Ishikawa (cell line): ENCODE data around the gene TMEM223.

Source experiments
- CEBPB ChIP-seq: IDR thresholded peaks from 2 replicates; pipeline ENCODE4 v1.6.1; 2012
- CREB1 ChIP-seq: IDR thresholded peaks from 2 replicates; pipeline ENCODE4 v1.6.1; 2012; ENCODE audit warnings: low read depth
- EGR1 ChIP-seq: IDR thresholded peaks from 2 replicates; pipeline ENCODE4 v1.6.1; 2012
- EP300 ChIP-seq: IDR thresholded peaks from 2 replicates; pipeline ENCODE4 v1.6.1; 2012; ENCODE audit warnings: borderline replicate concordance
- FOXM1 ChIP-seq: IDR thresholded peaks from 2 replicates; pipeline ENCODE4 v1.6.1; 2012; ENCODE audit warnings: low read depth, borderline replicate concordance
- RAD21 ChIP-seq: IDR thresholded peaks from 2 replicates; pipeline ENCODE4 v1.6.1; 2012; ENCODE audit warnings: low read depth
- REST ChIP-seq: IDR thresholded peaks from 2 replicates; pipeline ENCODE4 v1.6.1; 2012; ENCODE audit warnings: low read depth, mild to moderate bottlenecking
- TAF1 ChIP-seq: IDR thresholded peaks from 2 replicates; pipeline ENCODE4 v1.6.1; 2012; ENCODE audit warnings: low read depth, mild to moderate bottlenecking
- TEAD4 ChIP-seq: IDR thresholded peaks from 2 replicates; pipeline ENCODE4 v1.6.1; 2012
- USF1 ChIP-seq: IDR thresholded peaks from 2 replicates; pipeline ENCODE4 v1.6.1; 2012
- YY1 ChIP-seq: IDR thresholded peaks from 2 replicates; pipeline ENCODE4 v1.6.1; 2012; ENCODE audit warnings: low read depth
- TF ChIP-seq, protein P1 (sequence below): IDR thresholded peaks from 2 replicates; pipeline ENCODE4 v1.6.1; 2012

GRCh38 chr11:62770778-62771143 lies 21.0 kb downstream of the TMEM223 start:
- TF ChIP-seq FOXM1: no peak
- TF ChIP-seq CEBPB: no peak
- TF ChIP-seq TEAD4: no peak
- TF ChIP-seq RAD21: no peak
- no peak for TF ChIP-seq TAF1
- TF ChIP-seq EGR1: no peak
- TF ChIP-seq EP300: no peak
- no peak for TF ChIP-seq YY1
- TF ChIP-seq CREB1: no peak
- TF ChIP-seq USF1: no peak
- TF ChIP-seq, protein P1, sequence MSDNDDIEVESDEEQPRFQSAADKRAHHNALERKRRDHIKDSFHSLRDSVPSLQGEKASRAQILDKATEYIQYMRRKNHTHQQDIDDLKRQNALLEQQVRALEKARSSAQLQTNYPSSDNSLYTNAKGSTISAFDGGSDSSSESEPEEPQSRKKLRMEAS: no peak
- no peak for TF ChIP-seq REST
